Epithelial cell of proximal tubule (primary cell): ENCODE measurements around the gene WHAMM. TPM values are rescaled to one million over a fixed set of nuclear protein-coding genes. Genes with fewer than 3 reads are reported as not detected.

ENCODE experiments used
- DNase-seq: peaks from one replicate; pipeline ENCODE4 v3.0.0-alpha.2; 2011; ENCODE audit warnings: low read depth
- H3K4me3 ChIP-seq: 2 replicates; pipeline ENCODE4 v1.5.1; 2011; ENCODE audit warnings: low read depth, mild to moderate bottlenecking, low read length
- CTCF ChIP-seq: conservative IDR thresholded peaks from 2 replicates; pipeline ENCODE4 v1.5.1; 2012; ENCODE audit warnings: low read depth, mild to moderate bottlenecking, low read length
- total RNA-seq: library from RNA; depleted of rRNA; stranded (reverse); fragments of >200 nt; gene quantifications from 2 replicates; pipeline ENCODE4 v1.2.3, GENCODE V29; 2015

The WHAMM gene
- total RNA-seq, 1 donor from 2014 or later, result 6.0 TPM

- no peak for DNase-seq
- TF ChIP-seq CTCF, result no peak
Measured at GRCh38 chr15:82838096-82838735, 28.8 kb downstream of the WHAMM start.

GRCh38 chr15:82839136-82839535 is 29.7 kb downstream of the WHAMM start:
- H3K4me3 ChIP-seq, result no peak overlapping the region
- DNase-seq, result no peak
- TF ChIP-seq CTCF, result no peak

More at GRCh38 chr15:82838096-82838735, 28.8 kb downstream of the WHAMM start:
- no peak overlapping the region for H3K4me3 ChIP-seq

GRCh38 chr15:82840166-82840565 is 30.7 kb downstream of the WHAMM start:
- DNase-seq, result no peak
- no peak overlapping the region for H3K4me3 ChIP-seq
- TF ChIP-seq CTCF, result no peak

GRCh38 chr15:82843566-82843965 is 34.1 kb downstream of the WHAMM start:
- DNase-seq, result no peak
- no peak for TF ChIP-seq CTCF

GRCh38 chr15:82845686-82846085 is 36.3 kb downstream of the WHAMM start:
- DNase-seq, result no peak
- TF ChIP-seq CTCF, result no peak
- no peak overlapping the region for H3K4me3 ChIP-seq

More at GRCh38 chr15:82843566-82843965, 34.1 kb downstream of the WHAMM start:
- H3K4me3 ChIP-seq, result no peak overlapping the region

GRCh38 chr15:82846621-82847020 is 37.2 kb downstream of the WHAMM start:
- no peak for DNase-seq
- TF ChIP-seq CTCF, result no peak

GRCh38 chr15:82847703-82848102 is 38.3 kb downstream of the WHAMM start:
- no peak for TF ChIP-seq CTCF
- no peak for DNase-seq

More at GRCh38 chr15:82846621-82847020, 37.2 kb downstream of the WHAMM start:
- H3K4me3 ChIP-seq, result no peak overlapping the region

More at GRCh38 chr15:82847703-82848102, 38.3 kb downstream of the WHAMM start:
- H3K4me3 ChIP-seq, result no peak overlapping the region
